NCI-H146 treated with DMSO at 0.1 percent for 48 hours (cell line): Measurements from ENCODE around the gene SRGAP1.

Experiments used
- DNase-seq: peaks from one replicate; lab custom pipeline; 2025; ENCODE audit not compliant: unreplicated experiment; lab: John Stamatoyannopoulos, UW

SRGAP1 gene

DNA sequence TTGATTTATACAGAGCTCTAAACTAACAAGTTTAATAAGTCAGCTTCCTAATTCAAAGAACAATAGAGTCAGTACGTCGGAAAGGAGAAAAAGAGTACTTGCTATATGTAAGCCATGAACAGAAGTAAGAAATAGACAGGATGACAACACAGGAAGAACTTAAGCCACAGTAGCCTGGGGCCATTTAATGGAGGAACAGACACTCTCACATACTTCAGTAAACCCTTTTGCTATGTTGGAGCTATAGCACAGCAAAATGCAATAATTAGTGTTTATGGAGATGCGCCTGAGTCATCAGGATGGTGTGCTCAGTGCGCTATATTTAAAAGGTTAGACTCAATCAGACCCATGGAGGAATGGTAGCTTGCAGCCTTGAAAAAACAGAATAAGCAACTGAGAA lies 61.0 kb downstream of the SRGAP1 start:
- DNase-seq, result no peak

DNA sequence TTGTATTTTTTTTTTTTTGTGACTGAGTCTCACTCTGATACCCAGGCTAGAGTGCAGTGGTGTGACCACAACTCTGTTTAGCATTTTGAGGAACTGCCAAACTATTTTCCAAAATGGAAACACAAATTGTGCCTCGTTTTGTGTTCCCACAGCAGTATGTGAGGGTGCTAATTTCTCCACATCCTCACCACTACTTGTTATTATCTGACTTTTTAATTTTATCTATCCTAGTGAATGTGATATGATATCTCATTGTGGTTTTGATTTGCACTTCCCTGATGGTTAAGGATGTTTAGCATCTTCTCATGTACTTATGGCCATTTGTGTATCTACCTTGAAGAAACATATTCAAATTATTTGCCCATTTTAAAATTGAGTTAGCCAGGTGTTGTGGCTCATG lies 62.4 kb downstream of the SRGAP1 start:
- DNase-seq, result no peak

GRCh38 chr12:63907561-63907960 lies 63.1 kb downstream of the SRGAP1 start:
- no peak for DNase-seq

DNA sequence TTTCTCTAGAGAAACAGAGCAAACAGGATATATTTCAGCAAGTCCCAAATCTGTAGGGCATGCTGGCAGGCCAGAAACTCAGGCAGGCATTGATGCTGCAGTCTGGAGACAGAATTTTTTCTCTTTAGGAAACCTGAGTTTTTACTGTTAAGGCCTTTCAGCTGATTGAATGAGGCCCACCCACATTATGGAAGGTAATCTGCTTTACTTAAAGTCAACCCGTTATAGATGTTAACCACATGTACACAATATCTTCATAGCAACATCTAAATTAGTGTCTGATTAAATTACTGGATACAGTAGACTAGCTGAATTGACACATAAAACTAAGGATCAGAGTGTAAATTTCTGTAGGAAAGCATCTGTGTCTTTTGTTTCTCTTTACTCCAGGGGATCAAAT lies 65.2 kb downstream of the SRGAP1 start:
- DNase-seq, result no peak

DNA sequence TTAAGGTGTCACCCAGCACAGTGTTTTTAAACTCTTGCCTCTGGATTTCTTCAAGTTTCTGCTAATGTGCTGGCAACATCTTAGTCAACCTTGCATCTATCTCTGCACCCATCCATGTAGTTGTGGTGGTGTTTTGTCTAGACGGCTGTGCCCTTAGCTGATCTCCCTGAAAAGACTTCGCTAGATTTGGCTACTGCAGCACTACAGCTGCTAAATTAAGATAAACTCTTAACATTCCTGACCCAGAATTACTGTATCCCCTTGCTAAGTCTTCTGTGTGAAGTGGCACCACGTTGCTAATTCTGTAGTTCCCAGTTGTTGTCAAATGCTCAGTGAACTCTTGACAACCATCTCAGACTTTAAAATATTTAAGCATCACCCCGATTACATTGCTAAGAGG lies 66.8 kb downstream of the SRGAP1 start:
- no peak for DNase-seq

DNA sequence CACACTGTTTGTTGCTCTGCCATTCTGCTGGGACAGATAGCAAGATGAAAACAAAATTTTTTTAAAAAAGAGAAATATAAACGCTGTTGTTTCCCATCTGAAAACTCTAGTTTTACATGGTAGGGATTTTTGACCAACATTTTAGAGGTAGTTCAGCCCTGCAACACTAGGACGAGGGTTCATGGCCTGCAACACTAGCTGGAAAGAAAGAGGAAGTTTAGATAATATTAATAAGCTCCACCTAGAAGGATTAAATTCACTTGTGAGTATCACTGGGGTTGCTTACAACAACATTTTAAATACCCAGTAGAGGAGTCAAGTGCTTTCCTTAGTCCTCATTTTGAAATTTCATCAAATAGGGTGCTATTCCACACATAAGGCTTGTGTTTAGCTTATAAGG lies 68.2 kb downstream of the SRGAP1 start:
- DNase-seq, result no peak

DNA sequence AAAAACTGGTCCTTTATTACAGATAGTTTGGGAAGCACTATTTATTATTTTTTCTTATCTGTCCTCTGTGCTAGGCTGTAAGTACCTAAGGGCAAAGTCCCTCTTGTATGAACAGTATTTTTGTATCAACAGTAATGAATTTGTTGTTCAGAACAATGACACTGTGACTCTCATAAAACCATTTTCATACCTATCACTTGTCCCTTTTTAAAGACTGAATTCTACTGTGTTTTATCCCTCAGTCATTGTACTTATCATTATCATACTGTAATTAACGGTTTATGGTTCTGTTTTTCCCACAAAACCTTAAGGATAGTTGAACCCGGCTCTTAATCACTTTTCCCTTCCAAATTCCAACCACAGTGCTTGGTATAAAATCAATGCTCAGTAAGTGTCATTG lies 69.4 kb downstream of the SRGAP1 start:
- DNase-seq, result no peak

GRCh38 chr12:63915105-63915800 lies 70.8 kb downstream of the SRGAP1 start:
- peak; percentile 40 for DNase-seq

GRCh38 chr12:63916561-63917476 lies 72.3 kb downstream of the SRGAP1 start:
- DNase-seq, result no peak

GRCh38 chr12:63917477-63917862 lies 73.0 kb downstream of the SRGAP1 start:
- DNase-seq, result no peak

DNA sequence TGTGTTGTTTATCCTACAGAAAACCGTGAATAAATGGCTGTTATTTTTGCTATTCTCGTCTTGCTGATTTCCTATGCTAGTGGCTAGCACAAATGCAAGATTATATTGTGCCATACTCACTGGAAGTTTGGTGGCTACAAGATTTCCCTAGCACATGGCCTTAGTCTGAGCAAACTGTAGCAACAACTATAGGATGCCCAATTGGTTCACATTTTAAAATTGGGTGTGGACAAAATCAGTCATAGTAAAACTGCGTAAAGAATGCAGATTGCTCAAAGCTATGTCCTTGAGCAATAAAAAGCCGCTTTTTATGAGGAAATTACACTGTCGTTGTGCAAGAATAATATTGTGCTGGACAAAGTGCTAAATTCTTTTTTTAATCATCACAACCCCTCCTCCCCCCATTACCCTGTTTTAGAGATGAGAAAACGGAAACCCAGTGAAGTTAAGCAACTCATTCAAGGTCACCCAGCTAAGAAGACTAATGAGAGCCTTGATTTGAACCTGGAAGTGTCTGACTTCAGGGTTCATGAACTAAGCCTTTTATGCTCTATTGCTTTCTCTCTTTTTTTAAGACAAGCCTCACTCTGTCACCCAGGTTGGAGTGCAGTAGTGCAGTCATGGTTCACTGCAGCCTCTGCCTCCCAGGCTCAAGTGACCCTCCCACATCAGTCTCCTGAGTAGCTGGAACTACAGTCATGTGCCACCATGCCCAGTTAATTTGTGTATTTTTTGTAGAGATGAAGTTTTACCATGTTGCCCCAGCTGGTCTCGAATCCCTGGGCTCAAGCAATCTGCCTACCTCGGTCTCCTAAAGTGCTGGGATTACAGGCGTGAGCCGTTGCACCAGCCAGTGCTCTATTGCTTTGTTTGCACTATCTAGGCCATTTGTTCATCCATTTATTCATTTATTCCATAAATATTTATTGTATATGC lies 73.6 kb downstream of the SRGAP1 start:
- DNase-seq, result no peak

DNA sequence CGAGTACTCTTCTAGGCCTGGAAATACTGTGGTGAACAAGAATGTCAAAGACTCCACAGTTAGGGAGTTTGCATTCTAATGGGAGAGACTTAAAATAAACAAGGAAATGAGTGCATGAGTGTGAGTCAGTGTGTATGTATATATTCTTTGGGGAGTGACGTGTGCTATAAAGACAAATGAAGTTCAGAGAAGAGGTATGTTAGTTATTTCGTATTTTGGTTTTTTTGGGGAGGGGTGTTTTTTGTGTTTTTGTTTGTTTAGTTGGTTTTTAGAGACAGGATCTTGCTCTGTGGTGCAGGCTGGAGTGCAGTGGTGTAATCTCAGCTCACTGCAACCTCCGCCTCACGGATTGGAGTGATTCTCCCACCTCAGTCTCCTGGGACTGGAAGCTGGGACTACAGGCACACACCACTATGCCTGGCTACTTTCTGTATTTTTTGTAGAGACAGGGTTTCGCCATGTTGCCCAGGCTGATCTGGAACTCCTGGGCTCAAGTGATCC lies 74.3 kb downstream of the SRGAP1 start:
- no peak for DNase-seq

DNA sequence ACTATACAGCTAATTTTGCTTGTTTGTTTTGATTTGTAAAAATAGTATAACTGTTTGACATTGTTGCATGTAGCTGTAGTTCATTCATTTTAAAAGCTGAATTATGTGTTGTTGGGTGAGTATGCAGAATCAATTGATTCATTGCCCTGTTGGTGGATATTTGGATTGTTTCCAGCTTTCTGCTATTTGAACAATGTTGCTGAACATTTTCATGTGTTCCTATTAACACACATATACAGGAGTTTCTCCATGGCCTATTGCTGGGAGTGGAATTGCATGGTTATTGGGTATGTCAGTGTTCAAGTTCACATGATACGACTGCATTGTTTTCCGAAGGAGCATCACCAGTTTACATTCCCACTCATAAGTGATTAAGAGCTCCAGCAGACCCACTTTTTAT lies 75.3 kb downstream of the SRGAP1 start:
- DNase-seq, result no peak

GRCh38 chr12:63921157-63921556 lies 76.7 kb downstream of the SRGAP1 start:
- no peak for DNase-seq

DNA sequence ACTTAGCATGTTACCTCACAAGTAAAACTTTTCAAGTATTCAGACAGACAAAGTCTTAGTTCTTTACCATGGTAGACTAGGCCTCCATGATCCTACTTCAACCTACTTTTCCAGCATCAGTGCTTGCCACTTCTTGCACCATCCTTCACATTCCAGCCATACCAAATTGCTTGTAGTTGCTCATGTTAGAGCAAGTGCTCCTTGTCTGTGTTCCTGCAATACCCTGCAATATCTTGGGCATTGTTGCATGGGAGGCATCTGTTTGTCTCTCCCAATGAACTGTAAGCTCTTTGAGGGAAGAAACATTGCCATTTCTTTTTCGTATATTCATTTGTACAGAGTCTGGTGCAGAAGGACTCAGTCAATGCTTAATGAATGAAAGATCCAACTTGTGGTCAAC lies 78.0 kb downstream of the SRGAP1 start:
- DNase-seq, result no peak

- no peak for DNase-seq
Observed at GRCh38 chr12:63924781-63925180, 80.3 kb downstream of the SRGAP1 start.

DNA sequence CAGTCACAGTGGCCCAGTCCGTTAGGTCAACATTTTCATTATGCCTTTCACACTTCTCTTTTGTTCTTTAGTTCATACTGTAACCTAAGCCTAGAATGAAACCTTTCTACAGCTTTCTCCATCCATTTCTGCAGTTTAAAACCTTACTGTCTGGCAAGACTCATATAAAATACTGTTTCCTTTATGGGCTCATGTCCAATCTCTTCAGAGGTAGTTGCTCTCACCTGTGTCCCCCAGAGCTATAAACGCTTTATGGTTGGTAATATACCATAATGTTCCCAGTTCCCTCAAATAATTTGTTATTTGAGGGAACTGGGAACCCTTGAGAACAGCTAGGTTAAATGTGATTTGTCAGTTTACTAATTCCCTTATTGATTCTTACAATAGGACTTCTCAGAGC lies 83.0 kb downstream of the SRGAP1 start:
- no peak for DNase-seq

DNA sequence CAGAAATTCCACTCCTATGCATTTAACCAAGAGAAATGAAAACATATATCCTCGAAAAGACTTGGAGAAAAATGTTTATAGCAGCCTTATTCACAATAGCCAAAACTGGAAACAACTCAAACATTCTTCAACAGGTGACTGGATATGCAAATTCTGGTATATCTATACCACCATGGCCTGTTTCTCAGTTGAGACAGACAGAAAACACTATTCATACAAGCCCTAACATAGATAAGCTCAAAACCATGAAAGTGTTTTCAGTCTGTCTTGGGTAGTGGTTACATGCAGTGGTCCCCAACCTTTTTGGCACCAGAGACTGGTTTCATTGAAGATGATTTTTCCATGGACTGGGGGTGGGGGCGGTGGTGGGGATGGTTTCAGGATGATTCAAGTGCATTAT lies 83.8 kb downstream of the SRGAP1 start:
- no peak for DNase-seq

- no peak for DNase-seq
Observed at GRCh38 chr12:63929426-63929825, 84.9 kb downstream of the SRGAP1 start.

DNA sequence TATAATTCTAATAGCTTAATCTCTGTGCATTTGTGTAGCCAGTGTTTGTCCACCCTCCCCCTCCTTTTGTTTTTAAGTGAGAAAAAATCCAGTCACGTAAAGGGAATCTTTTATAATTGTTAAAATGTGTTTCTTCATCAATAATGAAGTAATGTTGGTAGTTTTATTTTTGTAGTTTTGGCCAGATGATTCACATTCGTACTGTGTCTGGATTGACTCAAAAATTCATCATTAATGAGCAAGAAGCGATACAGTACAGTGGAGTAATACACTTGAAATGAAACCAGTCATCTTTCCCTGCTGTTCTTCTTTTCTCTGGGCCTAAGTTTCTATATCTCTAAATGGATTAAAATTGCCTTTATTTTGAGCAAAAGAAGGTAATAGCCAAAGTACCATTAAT lies 86.5 kb downstream of the SRGAP1 start:
- no peak for DNase-seq

DNA sequence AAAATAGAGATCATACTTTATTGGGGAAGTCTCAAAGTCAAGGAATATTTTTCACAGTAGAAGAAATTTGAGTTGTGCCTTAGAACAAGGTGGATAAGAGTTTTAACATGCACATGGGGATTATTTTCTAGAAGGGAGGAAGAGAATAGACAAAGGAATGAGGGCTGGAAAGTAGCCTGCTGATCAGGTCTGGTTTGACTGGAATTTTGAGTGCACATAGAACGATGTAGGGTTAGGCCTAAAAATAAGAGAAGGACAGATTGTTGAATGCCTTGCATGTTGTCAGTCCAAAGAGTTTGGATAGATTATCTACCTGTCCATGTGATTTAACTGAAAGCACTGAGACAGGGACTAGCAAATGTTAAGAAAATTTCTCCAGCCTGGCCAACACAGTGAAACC lies 87.2 kb downstream of the SRGAP1 start:
- no peak for DNase-seq
